Right cardiac atrium (tissue), 5 donors: ENCODE measurements around the gene POLR2H. TPM values are rescaled to one million over a fixed set of nuclear protein-coding genes. Genes with fewer than 3 reads are reported as not detected.

ENCODE experiments used
- ATAC-seq, 2 donors: fragments of 200-7000 bp; cut with Tn5 transposase; one replicate each; pipeline versions ENCODE4 v1.8.0 to v1.9.1; 2020; ENCODE audit warnings: moderate library complexity in 2 of 2, mild to moderate bottlenecking in 1 of 2
- DNase-seq, 3 donors: peaks; one replicate each; pipeline ENCODE4 v3.0.0-alpha.2; 2020
- H3K27ac ChIP-seq: one replicate; pipeline ENCODE4 v1.5.1; 2013; ENCODE audit warnings: mild to moderate bottlenecking, low read length, control low read depth, moderate library complexity
- H3K27me3 ChIP-seq: one replicate; pipeline ENCODE4 v1.6.1; 2013; ENCODE audit not compliant: control insufficient read depth, insufficient read depth
- H3K4me1 ChIP-seq: one replicate; pipeline ENCODE4 v1.6.1; 2013; ENCODE audit warnings: low read length; ENCODE audit not compliant: control insufficient read depth, insufficient read depth
- H3K4me3 ChIP-seq: one replicate; pipeline ENCODE4 v1.5.1; 2013; ENCODE audit warnings: low read length, control low read depth
- H3K9me3 ChIP-seq: one replicate; pipeline ENCODE4 v1.6.1; 2013; ENCODE audit warnings: low read length; ENCODE audit not compliant: control insufficient read depth
- WGBS: extraction: QIAGEN DNeasy Blood & Tissue Kit; methylation state at CpG from one replicate; pipeline ENCODE4 v1.1.7; 2013; 5-methylcytosine and 5-hydroxymethylcytosine counted together
- intact Hi-C, 4 donors: fragments of 100-400 bp; cut with DNase I; formaldehyde crosslinking; loops; one replicate each; pipeline versions ENCODE4 v1.11.0 to v1.14.0; 2022 to 2023
- polyA plus RNA-seq: library from polyadenylated mRNA; stranded (reverse); fragments of 200-250 nt; gene quantifications from one replicate; pipeline ENCODE4 v1.2.3, GENCODE V29; 2013
- total RNA-seq, 4 donors: library from RNA; stranded (reverse); fragmentation: NEBNext Ultra II Directional; extraction: Animal tissue kit (Norgen Biotek cat#: 25700); gene quantifications; one replicate each; pipeline ENCODE4 v1.2.1, GENCODE V29; 2021
- donor health status: healthy with polysubstance abuse.
- donor health status: DM: no; HTN: yes; CAD: no.
- donor health status: DM: no; HTN: no; CAD: no.
- donor health status: DM: no; HTN: yes; CAD: no; lungs with severe emphysema.
- donor health status: DM: yes; HTN: yes; CAD: no.

POLR2H gene
- total and polyA plus RNA-seq, 5 donors, result 24.4 to 37.6 (median 31.6) TPM

- Histone ChIP-seq H3K27ac (peak overlapping the region; percentile 7), H3K4me3 (peak overlapping the region; percentile 91), H3K27me3 (no peaks in the 10 kb centered on the region), H3K4me1 (peaks cover 2% of the 10 kb centered on the region), H3K9me3 (no peaks in the 10 kb centered on the region)
- peak; percentile 67 to 87 (median 84) for DNase-seq
- ATAC-seq, result peak; percentile 56 to 63
- intact Hi-C loops, result loop anchor here in 1 of 4 donors (10.0 kb wide), 1 partner anchor 393 kb away; no protein-coding TSS in a partner anchor
- WGBS, result 5% methylated on average over 55 of the region's 55 CpGs
These were observed 20.0 kb downstream of the POLR2H start for GRCh38 chr3:184381261-184382224.

- Histone ChIP-seq H3K4me1 (peaks cover 2% of the 10 kb centered on the region), H3K27ac (no peak overlapping the region), H3K9me3 (no peaks in the 10 kb centered on the region), H3K4me3 (no peak overlapping the region), H3K27me3 (no peaks in the 10 kb centered on the region)
- intact Hi-C loops, result loop anchor here in 1 of 4 donors (10.0 kb wide), 1 partner anchor 392 kb away; no protein-coding TSS in a partner anchor
- WGBS, result 92% methylated on average over 16 of the region's 16 CpGs
- no peak for ATAC-seq
- DNase-seq, result no peak
These were observed 21.0 kb downstream of the POLR2H start for GRCh38 chr3:184382326-184383032.

GRCh38 chr3:184383033-184383740, 21.7 kb downstream of the POLR2H start:
- ATAC-seq (no peak), DNase-seq (no peak)
- no peaks in the 10 kb centered on the region for H3K9me3 ChIP-seq
- intact Hi-C loops, result loop anchor here in 1 of 4 donors (10.0 kb wide), 1 partner anchor 392 kb away; no protein-coding TSS in a partner anchor
- no peaks in the 10 kb centered on the region for H3K27me3 ChIP-seq
- H3K27ac ChIP-seq, result no peak overlapping the region
- no peak overlapping the region for H3K4me3 ChIP-seq
- 91% methylated on average over 15 of the region's 15 CpGs for WGBS
- peaks cover 2% of the 10 kb centered on the region for H3K4me1 ChIP-seq

- intact Hi-C loops, result loop anchor here in 1 of 4 donors (10.0 kb wide), 1 partner anchor 390 kb away; no protein-coding TSS in a partner anchor
- no peak for DNase-seq
- no peak overlapping the region for H3K4me3 ChIP-seq
- no peak for ATAC-seq
- no peak overlapping the region for H3K27ac ChIP-seq
- H3K4me1 ChIP-seq, result peaks cover 2% of the 10 kb centered on the region
- WGBS, result 85% methylated on average over 9 of the region's 9 CpGs
- no peaks in the 10 kb centered on the region for H3K9me3 ChIP-seq
- H3K27me3 ChIP-seq, result no peaks in the 10 kb centered on the region
These were observed 22.8 kb downstream of the POLR2H start for GRCh38 chr3:184384342-184384741.

- DNase-seq (no peak), ATAC-seq (no peak)
- WGBS, result 93% methylated on average over 8 of the region's 8 CpGs
- Histone ChIP-seq H3K27me3 (no peaks in the 10 kb centered on the region), H3K27ac (no peak overlapping the region), H3K9me3 (no peaks in the 10 kb centered on the region), H3K4me3 (no peak overlapping the region), H3K4me1 (peaks cover 2% of the 10 kb centered on the region)
- intact Hi-C loops, result loop anchor here in 1 of 4 donors (10.0 kb wide), 1 partner anchor 390 kb away; no protein-coding TSS in a partner anchor
These were observed 23.4 kb downstream of the POLR2H start for GRCh38 chr3:184384856-184385422.

- DNase-seq, result no peak
- intact Hi-C loops, result loop anchor here in 1 of 4 donors (10.0 kb wide), 1 partner anchor 389 kb away; no protein-coding TSS in a partner anchor
- H3K9me3 ChIP-seq, result no peaks in the 10 kb centered on the region
- H3K27me3 ChIP-seq, result no peaks in the 10 kb centered on the region
- ATAC-seq, result no peak
- no peak overlapping the region for H3K27ac ChIP-seq
- peaks cover under 1% of the 10 kb centered on the region for H3K4me1 ChIP-seq
- H3K4me3 ChIP-seq, result no peak overlapping the region
- WGBS, result 72% methylated on average over 37 of the region's 37 CpGs
These were observed 24.7 kb downstream of the POLR2H start for GRCh38 chr3:184386047-184386806.

GRCh38 chr3:184387174-184387714, 25.7 kb downstream of the POLR2H start:
- Histone ChIP-seq H3K4me3 (no peak overlapping the region), H3K9me3 (no peaks in the 10 kb centered on the region), H3K27me3 (no peaks in the 10 kb centered on the region), H3K4me1 (no peaks in the 10 kb centered on the region), H3K27ac (no peak overlapping the region)
- intact Hi-C loops, result loop anchor here in 1 of 4 donors (10.0 kb wide), 1 partner anchor 388 kb away; no protein-coding TSS in a partner anchor
- no peak for DNase-seq
- ATAC-seq, result no peak
- WGBS, result 92% methylated on average over 12 of the region's 12 CpGs

- no peak overlapping the region for H3K27ac ChIP-seq
- 71% methylated on average over 8 of the region's 8 CpGs for WGBS
- intact Hi-C loops, result loop anchor here in 1 of 4 donors (10.0 kb wide), 1 partner anchor 386 kb away; no protein-coding TSS in a partner anchor
- H3K27me3 ChIP-seq, result no peaks in the 10 kb centered on the region
- H3K9me3 ChIP-seq, result no peaks in the 10 kb centered on the region
- DNase-seq (no peak), ATAC-seq (no peak)
- no peak overlapping the region for H3K4me3 ChIP-seq
- H3K4me1 ChIP-seq, result no peaks in the 10 kb centered on the region
These were observed 26.8 kb downstream of the POLR2H start for GRCh38 chr3:184388164-184388935.

- intact Hi-C loops, result loop anchor here in 1 of 4 donors (10.0 kb wide), 1 partner anchor 386 kb away; no protein-coding TSS in a partner anchor
- Histone ChIP-seq H3K4me3 (no peak overlapping the region), H3K27me3 (no peaks in the 10 kb centered on the region), H3K27ac (no peak overlapping the region), H3K9me3 (no peaks in the 10 kb centered on the region), H3K4me1 (no peaks in the 10 kb centered on the region)
- ATAC-seq, result no peak
- no peak for DNase-seq
- WGBS, result 83% methylated on average over 8 of the region's 8 CpGs
These were observed 27.4 kb downstream of the POLR2H start for GRCh38 chr3:184388936-184389230.
